ENCODE results near the gene MCUB. TPM values are rescaled to one million over a fixed set of nuclear protein-coding genes. Genes with fewer than 3 reads are reported as not detected.

The MCUB gene
- total and polyA plus RNA-seq, 9 of the 15 experiments (the other 6 are each of a cell fraction or from before 2014, with no cell fraction given): 1.4 to 21.5 (median 5.4) TPM

DNA sequence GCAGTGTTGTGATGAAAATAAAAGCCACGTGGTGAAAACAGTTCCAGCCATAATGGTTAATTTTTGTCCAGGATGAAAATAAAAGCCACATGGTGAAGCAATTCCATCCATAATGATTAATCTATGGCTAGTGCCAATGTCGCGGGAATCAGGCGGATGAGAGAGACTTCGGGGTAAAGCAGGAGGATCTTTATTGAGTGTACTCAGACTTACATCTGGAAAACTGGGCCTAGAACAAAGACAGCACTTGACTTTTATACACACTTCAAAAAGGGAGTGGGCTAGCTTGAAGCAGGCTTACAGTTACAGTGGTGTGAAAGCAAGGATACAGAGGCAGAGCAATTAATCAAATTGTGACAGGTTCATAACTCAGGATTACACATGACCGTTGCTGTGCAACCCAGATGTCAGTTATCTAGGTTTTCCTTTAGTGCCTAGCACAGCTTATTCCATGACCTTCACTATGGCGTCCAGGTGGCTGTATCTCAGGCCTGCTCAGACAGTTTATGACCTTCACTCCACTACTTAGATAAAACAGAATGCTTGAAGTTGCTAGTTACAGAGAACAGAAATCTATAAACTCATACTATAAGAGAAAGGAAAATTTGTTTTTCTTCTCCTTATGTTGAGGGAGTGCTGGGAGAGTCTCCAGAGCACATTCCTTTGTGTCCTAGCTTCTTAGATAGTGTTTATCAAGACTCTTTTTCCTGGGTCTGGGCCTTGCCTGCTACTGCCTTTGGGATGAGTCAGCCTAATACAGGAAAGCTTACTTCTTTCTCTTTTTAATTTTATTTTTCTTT is 175.7 kb downstream of the MCUB start (continued):
- TF ChIP-seq, protein P1, sequence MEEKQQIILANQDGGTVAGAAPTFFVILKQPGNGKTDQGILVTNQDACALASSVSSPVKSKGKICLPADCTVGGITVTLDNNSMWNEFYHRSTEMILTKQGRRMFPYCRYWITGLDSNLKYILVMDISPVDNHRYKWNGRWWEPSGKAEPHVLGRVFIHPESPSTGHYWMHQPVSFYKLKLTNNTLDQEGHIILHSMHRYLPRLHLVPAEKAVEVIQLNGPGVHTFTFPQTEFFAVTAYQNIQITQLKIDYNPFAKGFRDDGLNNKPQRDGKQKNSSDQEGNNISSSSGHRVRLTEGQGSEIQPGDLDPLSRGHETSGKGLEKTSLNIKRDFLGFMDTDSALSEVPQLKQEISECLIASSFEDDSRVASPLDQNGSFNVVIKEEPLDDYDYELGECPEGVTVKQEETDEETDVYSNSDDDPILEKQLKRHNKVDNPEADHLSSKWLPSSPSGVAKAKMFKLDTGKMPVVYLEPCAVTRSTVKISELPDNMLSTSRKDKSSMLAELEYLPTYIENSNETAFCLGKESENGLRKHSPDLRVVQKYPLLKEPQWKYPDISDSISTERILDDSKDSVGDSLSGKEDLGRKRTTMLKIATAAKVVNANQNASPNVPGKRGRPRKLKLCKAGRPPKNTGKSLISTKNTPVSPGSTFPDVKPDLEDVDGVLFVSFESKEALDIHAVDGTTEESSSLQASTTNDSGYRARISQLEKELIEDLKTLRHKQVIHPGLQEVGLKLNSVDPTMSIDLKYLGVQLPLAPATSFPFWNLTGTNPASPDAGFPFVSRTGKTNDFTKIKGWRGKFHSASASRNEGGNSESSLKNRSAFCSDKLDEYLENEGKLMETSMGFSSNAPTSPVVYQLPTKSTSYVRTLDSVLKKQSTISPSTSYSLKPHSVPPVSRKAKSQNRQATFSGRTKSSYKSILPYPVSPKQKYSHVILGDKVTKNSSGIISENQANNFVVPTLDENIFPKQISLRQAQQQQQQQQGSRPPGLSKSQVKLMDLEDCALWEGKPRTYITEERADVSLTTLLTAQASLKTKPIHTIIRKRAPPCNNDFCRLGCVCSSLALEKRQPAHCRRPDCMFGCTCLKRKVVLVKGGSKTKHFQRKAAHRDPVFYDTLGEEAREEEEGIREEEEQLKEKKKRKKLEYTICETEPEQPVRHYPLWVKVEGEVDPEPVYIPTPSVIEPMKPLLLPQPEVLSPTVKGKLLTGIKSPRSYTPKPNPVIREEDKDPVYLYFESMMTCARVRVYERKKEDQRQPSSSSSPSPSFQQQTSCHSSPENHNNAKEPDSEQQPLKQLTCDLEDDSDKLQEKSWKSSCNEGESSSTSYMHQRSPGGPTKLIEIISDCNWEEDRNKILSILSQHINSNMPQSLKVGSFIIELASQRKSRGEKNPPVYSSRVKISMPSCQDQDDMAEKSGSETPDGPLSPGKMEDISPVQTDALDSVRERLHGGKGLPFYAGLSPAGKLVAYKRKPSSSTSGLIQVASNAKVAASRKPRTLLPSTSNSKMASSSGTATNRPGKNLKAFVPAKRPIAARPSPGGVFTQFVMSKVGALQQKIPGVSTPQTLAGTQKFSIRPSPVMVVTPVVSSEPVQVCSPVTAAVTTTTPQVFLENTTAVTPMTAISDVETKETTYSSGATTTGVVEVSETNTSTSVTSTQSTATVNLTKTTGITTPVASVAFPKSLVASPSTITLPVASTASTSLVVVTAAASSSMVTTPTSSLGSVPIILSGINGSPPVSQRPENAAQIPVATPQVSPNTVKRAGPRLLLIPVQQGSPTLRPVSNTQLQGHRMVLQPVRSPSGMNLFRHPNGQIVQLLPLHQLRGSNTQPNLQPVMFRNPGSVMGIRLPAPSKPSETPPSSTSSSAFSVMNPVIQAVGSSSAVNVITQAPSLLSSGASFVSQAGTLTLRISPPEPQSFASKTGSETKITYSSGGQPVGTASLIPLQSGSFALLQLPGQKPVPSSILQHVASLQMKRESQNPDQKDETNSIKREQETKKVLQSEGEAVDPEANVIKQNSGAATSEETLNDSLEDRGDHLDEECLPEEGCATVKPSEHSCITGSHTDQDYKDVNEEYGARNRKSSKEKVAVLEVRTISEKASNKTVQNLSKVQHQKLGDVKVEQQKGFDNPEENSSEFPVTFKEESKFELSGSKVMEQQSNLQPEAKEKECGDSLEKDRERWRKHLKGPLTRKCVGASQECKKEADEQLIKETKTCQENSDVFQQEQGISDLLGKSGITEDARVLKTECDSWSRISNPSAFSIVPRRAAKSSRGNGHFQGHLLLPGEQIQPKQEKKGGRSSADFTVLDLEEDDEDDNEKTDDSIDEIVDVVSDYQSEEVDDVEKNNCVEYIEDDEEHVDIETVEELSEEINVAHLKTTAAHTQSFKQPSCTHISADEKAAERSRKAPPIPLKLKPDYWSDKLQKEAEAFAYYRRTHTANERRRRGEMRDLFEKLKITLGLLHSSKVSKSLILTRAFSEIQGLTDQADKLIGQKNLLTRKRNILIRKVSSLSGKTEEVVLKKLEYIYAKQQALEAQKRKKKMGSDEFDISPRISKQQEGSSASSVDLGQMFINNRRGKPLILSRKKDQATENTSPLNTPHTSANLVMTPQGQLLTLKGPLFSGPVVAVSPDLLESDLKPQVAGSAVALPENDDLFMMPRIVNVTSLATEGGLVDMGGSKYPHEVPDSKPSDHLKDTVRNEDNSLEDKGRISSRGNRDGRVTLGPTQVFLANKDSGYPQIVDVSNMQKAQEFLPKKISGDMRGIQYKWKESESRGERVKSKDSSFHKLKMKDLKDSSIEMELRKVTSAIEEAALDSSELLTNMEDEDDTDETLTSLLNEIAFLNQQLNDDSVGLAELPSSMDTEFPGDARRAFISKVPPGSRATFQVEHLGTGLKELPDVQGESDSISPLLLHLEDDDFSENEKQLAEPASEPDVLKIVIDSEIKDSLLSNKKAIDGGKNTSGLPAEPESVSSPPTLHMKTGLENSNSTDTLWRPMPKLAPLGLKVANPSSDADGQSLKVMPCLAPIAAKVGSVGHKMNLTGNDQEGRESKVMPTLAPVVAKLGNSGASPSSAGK (IDR thresholded peaks at IDR 0.05): peak; percentile 65
- TF ChIP-seq DIDO1 (tag; IDR thresholded peaks at IDR 0.05; ENCODE audit: low read depth) (no peak), SMARCA4 (IDR thresholded peaks at IDR 0.05) (peak; percentile 64; the same call in 1 of the 2 replicates), ZFP30 (CRISPR knock-in tag; IDR thresholded peaks at IDR 0.05; ENCODE audit: borderline replicate concordance) (no peak), LEF1 (IDR thresholded peaks at IDR 0.05) (peak; percentile 85), ZBTB2 (IDR thresholded peaks at IDR 0.05) (peak; percentile 36; the same call in 1 of the 2 replicates), CBFA2T2 (conservative IDR thresholded peaks at IDR 0.05) (peak; percentile 83), FOXP1 (CRISPR knock-in tag; IDR thresholded peaks at IDR 0.05) (no peak), BACH1 (tag; IDR thresholded peaks at IDR 0.05) (no peak)
- TF ChIP-seq, protein P2, sequence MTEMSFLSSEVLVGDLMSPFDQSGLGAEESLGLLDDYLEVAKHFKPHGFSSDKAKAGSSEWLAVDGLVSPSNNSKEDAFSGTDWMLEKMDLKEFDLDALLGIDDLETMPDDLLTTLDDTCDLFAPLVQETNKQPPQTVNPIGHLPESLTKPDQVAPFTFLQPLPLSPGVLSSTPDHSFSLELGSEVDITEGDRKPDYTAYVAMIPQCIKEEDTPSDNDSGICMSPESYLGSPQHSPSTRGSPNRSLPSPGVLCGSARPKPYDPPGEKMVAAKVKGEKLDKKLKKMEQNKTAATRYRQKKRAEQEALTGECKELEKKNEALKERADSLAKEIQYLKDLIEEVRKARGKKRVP (CRISPR knock-in tag; IDR thresholded peaks at IDR 0.05): no peak
- TF ChIP-seq, protein P3, sequence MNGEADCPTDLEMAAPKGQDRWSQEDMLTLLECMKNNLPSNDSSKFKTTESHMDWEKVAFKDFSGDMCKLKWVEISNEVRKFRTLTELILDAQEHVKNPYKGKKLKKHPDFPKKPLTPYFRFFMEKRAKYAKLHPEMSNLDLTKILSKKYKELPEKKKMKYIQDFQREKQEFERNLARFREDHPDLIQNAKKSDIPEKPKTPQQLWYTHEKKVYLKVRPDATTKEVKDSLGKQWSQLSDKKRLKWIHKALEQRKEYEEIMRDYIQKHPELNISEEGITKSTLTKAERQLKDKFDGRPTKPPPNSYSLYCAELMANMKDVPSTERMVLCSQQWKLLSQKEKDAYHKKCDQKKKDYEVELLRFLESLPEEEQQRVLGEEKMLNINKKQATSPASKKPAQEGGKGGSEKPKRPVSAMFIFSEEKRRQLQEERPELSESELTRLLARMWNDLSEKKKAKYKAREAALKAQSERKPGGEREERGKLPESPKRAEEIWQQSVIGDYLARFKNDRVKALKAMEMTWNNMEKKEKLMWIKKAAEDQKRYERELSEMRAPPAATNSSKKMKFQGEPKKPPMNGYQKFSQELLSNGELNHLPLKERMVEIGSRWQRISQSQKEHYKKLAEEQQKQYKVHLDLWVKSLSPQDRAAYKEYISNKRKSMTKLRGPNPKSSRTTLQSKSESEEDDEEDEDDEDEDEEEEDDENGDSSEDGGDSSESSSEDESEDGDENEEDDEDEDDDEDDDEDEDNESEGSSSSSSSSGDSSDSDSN (IDR thresholded peaks at IDR 0.05; ENCODE audit: borderline replicate concordance in 1 of 2, low read depth in 2 of 2, low read length in 2 of 2): no peak
